ENCODE data around the gene SPATA12.

DNA sequence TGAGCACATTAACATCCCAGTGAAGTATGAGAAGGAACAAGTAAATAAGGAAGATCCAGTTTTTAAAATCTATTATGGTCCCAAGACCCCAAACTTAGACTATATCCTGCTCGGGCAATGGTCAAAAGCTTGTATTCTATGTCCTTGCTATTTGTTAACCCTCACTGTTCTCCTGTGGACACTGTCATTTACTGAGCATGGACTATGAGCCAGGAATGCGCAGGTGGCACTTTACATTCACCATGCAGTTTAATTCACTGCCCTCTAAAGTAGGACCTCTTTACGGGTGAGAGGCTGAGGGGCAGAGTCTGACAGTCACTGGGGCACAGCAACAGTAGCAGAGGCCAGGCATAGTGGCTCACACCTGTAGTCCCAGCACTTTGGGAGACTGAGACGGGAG lies 28.6 kb downstream of the SPATA12 start:
- TF ChIP-seq, protein P1, sequence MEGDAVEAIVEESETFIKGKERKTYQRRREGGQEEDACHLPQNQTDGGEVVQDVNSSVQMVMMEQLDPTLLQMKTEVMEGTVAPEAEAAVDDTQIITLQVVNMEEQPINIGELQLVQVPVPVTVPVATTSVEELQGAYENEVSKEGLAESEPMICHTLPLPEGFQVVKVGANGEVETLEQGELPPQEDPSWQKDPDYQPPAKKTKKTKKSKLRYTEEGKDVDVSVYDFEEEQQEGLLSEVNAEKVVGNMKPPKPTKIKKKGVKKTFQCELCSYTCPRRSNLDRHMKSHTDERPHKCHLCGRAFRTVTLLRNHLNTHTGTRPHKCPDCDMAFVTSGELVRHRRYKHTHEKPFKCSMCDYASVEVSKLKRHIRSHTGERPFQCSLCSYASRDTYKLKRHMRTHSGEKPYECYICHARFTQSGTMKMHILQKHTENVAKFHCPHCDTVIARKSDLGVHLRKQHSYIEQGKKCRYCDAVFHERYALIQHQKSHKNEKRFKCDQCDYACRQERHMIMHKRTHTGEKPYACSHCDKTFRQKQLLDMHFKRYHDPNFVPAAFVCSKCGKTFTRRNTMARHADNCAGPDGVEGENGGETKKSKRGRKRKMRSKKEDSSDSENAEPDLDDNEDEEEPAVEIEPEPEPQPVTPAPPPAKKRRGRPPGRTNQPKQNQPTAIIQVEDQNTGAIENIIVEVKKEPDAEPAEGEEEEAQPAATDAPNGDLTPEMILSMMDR (IDR thresholded peaks at IDR 0.05) = no peak
- TF ChIP-seq POLR2A (IDR thresholded peaks at IDR 0.05) = no peak
